HL-60 (cell line): ENCODE data around the gene GUCY1A2.

Experiments used
- GABPA ChIP-seq: IDR thresholded peaks from 2 replicates; pipeline ENCODE4 v1.6.1; 2012; ENCODE audit warnings: low read depth
- POLR2AphosphoS5 ChIP-seq: IDR thresholded peaks from 2 replicates; pipeline ENCODE4 v1.6.1; 2012; ENCODE audit warnings: low read depth
- REST ChIP-seq: IDR thresholded peaks from 2 replicates; pipeline ENCODE4 v1.6.1; 2012; ENCODE audit warnings: low read depth; ENCODE audit not compliant: insufficient replicate concordance
- SPI1 ChIP-seq: IDR thresholded peaks from 2 replicates; pipeline ENCODE4 v1.6.1; 2012; ENCODE audit warnings: low read depth, mild to moderate bottlenecking, borderline replicate concordance
- TF ChIP-seq, protein P1 (sequence below): IDR thresholded peaks from one replicate; pipeline ENCODE4 v1.5.1; 2011; ENCODE audit warnings: low read length, control low read depth, inconsistent platforms; ENCODE audit not compliant: insufficient read depth

- TF ChIP-seq, protein P1, sequence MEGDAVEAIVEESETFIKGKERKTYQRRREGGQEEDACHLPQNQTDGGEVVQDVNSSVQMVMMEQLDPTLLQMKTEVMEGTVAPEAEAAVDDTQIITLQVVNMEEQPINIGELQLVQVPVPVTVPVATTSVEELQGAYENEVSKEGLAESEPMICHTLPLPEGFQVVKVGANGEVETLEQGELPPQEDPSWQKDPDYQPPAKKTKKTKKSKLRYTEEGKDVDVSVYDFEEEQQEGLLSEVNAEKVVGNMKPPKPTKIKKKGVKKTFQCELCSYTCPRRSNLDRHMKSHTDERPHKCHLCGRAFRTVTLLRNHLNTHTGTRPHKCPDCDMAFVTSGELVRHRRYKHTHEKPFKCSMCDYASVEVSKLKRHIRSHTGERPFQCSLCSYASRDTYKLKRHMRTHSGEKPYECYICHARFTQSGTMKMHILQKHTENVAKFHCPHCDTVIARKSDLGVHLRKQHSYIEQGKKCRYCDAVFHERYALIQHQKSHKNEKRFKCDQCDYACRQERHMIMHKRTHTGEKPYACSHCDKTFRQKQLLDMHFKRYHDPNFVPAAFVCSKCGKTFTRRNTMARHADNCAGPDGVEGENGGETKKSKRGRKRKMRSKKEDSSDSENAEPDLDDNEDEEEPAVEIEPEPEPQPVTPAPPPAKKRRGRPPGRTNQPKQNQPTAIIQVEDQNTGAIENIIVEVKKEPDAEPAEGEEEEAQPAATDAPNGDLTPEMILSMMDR: no peak
- TF ChIP-seq REST: no peak
- no peak for TF ChIP-seq GABPA
- TF ChIP-seq POLR2AphosphoS5: no peak
- TF ChIP-seq SPI1: no peak
Measured at GRCh38 chr11:106821826-106822225, 196.4 kb downstream of the GUCY1A2 start.
